Stimulated activated CD4-positive, alpha-beta T cell treated with anti-CD3 and anti-CD28 coated beads, Interleukin-2, amount 100 ng/mL, for 4 hours (primary cell): ENCODE data around the gene ATXN1L.
"Not testable (repeated sequence)": the region's sequence is repeated elsewhere in the genome, so short reads cannot be mapped to it uniquely, and the experiment has no call there.

Source experiments
- DNase-seq: peaks from one replicate; pipeline ENCODE4 v3.0.0-alpha.2; 2020; ENCODE audit warnings: low read depth

The ATXN1L gene

DNA sequence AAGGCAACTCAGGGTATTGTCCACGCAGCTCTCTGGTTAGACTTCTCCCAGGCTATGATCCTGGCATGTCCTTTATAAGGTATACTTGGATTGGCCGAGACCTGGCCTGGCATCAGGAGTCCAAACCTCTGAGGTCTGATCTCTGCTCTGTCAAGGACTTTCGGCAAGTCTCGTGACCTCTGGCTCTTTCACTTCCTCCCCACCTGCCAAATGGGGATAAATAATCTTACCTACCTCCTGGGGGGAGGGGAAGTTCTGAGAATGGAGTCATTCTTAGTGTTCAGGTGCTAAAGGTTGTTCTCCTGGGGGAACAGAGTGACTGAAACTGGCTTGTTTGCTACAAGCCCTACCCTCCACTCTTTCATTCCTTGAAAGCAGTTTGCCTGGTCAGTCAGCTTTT, 7.6 kb downstream of the ATXN1L start:
- no peak for DNase-seq

DNA sequence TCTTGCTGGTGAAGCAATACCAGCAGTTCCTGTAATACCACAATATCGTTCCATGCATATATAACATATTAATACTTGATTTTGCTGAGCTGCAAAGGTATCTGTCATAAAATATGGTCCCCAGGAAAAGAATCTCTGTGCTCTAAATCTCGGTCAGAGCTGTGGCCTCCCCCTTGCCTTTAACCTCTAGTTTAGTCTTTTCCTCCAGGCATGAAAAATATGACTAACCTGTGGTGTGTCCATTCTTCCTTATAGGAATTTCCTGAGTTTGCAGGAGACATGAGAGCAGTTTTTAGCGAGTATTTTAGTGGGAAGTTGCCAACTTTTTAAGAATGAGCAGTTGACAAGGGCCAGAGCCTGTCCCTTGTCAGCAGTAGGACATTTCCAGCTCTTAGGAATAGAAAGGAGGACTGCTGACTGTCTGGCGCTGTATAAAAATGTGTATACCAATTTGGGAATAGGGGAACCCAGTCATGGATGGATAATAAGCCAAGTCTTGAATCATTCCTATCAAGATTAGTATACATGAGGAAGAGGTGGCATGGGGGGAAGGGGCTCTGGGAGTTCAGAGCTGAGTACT, 8.7 kb downstream of the ATXN1L start:
- DNase-seq, result no peak

DNA sequence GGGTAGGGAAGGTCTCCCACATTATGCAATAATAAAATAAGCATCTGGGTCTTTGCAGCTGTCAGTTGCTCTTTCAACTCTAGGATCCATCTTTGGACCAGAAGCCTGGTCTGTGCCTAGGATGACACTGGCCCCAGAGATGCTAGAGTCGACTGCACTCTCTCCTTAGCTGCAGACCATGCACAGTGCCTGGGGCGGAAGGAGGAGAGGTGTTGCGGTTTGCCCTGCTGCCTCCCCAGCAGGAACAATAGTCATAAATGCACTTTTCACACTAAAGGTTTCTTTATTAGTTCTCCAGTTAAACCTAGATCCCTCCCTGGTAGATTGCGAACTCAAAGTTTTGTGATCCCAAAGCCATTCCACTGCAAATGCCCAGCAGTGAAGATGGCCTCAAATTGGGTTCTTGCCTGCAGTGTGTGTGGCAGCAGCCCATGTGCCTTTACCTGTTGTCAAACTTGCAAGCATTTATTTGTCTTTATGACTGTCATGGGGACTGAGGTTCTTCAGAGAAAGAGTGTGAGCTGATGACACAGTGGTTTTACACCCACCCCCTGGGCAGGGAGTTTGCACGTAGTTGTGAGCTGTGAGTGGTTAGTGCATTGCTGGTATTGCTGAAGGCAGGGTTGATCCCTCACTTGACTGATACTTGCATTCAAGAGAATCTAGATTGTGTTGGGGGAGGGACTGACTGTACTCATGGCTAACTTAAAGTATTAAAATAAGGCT, 10.3 kb downstream of the ATXN1L start:
- DNase-seq, result no peak

DNA sequence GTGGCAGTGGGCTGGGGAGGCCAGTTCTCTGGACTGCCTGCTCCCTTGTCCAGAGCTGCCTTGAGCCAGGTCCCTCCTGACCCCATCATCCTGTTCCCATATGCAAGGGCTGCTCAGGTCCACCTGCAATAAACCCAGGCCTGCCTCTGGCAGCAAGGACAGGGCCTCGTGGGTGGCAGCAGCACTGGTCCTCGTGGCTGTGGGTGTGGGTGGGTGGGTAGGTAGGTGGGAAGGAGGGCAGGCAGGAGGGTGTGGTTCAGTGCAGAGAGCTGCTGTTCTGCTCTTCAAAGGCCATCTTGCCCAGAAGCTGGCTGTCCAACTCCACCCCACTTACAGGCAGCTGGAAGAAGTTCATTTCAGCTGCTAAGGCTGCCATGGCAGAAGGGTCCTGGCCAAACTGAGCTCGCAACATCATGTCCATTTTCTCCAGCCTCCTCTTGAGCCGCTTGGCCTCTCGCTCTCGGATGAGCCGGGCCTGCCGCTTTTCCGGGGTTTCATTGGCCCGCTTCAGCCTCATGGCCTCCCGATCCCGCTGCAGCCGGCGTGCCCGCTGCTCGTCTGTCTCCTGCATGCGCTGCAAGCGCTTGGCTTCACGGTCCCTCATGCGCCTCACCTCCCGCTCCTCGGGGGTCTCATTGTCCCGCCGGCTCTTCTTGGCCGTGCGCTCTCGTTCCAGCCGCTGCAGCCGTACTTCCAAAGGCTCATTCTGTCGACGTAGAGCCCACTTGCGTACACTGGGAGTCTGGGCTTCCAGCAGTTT, 14.2 kb downstream of the ATXN1L start:
- no peak for DNase-seq

DNA sequence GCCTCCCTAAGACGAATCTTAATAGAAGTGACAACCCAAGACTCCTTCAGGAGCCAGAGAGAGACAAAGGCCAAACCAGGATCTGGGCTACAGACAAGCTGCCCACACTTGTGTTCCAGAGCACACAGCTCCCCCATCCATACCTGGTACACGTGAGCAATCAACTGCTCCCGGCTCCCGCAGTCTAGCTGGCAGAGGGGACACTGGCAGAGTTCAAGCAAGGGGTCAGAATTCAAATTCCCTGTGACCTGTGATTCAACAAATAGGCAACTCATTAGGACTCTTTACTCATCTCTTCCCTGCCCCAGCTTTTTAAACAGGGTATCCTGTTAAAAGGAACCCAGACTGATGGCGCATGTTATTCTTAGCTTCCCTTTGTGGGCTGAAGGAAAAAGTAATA, 18.2 kb downstream of the ATXN1L start:
- no peak for DNase-seq

DNA sequence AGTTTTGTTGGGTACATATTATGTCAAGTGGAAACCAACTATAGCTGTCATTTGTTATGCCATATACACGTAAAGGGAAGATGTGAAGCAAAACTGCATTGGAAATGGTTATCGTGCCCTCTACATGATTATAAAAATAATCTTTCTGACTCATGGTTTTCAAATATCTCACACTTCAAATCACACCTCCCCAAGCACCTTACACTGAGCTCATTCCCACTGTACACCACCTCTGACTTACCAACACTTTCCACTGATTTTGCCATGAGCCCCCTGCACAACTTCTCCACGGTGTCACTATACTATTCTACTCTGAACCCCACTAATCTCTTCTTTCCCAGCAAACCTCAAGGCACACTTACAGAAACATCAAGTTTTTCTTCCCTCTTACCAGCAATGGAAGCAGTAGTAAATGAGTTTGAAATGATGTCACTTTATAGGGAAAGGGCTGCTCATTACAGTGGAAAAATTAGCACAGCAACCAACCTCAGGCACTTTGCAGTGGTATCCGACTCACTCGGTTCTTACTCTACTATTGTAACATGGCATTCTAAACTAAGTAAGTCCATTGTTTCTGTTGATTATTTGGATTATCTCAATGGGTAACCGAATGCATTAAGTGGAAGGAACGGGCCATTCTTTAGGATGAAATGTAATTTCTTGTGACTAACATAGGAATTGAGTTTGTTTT, 19.5 kb downstream of the ATXN1L start:
- DNase-seq, result no peak

DNA sequence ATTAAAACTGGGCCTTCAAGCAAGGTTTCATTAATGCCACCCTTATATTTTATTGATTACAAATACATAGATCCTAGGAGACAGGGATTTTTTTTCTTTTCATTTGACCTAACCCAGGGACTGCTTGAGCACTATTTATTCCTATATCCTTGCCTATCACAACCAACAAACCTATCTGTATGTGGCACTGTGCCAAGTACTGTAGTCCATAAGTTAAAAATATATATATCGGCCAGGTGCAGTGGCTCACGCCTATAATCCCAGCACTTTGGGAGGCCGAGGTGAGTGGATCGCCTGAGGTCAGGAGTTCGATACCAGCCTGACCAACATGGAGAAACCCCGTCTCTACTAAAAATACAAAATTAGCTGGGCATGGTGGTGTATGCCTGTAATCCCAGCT, 21.4 kb downstream of the ATXN1L start:
- DNase-seq, result not testable (repeated sequence)

DNA sequence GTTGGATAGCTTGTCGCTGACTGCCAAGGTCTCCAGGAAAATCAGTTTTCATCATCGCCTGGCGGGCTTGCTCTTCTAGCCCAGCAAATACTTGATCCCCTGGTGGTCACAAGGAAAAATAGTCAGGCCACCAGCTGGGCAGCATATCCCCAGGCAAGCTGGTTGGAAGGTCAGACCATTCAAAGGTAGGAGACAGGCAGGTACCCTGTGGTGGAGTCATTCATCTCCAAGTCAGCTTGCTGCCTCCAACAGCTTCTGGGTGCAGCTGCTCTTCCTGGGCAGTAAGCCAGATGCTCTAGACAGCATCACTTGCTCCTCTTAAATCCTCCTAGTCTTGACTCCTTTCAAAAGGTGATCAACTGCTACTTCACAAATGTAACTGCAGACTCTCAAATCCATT, 22.2 kb downstream of the ATXN1L start:
- no peak for DNase-seq

DNA sequence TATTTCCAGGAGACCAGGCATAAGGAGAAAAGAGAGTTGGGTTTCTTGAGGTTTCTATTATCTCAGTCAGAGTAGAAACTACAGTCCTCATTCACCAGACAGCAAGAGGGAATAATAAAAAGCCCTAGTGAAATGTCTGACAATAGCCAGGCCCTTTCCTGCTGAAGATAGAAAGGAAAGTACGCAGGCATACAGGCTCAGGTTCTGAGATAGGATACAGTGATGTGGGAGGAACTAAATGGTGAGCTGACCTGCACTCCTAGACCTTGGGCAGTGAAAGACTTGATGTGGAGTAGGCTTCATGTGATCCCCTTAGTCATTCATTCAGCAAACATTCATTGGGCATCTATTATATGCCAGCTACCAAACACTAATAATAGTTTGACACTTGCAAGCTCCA, 23.3 kb downstream of the ATXN1L start:
- no peak for DNase-seq

DNA sequence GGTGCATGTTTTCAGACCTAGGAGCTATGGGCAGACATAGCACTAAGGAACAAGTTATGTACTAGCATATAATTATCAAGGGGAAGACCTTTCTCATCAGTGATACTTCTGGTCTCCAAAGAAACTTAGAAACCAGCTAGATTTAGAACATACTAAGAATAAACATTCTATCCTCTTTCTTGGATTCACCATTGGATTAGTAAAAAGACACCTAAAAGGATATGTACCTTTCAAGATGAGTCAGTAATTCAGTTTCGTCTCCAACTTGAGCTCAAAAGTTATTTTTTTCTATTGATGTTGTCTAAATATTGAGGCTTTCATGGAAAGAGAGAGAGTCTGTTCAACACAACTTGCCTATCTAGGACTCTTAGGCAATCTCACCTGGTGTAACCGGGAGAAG, 25.0 kb downstream of the ATXN1L start:
- DNase-seq, result no peak

DNA sequence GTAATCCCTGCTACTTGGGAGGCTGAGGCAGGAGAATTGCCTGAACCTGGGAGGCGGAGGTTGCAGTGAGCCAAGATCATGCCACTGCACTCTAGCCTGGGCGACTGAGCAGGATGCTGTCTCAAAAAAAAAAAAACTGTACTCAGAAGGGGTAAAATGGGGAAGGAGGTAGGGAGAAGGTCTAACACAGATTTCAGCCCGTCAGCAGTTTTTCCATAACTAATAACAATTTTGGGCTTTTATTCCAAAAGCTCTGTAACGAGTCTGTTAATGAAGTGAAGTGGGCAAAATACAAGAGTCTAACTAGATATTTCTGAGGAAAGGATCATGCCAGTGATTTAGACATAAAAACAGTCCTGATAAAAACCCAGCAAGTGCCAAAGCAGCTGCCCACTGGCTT, 27.4 kb downstream of the ATXN1L start:
- DNase-seq, result no peak

DNA sequence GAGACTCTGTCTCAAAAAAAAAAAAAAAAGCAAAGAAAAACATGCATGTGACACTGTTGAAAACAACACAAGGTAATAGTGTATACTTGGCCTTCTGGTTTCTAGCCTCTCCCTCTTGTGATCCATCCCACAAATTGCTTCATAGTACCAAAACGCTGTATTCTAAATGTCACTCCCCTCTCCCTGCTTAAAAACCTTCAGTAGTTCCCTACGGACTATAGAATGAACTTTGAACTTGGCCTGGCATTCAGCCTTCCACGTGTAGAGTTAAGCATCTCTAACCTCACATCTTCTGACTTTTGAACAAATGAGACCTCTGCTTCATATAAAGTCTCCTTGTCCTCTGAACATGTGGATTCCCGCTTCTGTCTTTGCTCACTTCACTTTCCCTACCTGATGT, 33.1 kb downstream of the ATXN1L start:
- no peak for DNase-seq

DNA sequence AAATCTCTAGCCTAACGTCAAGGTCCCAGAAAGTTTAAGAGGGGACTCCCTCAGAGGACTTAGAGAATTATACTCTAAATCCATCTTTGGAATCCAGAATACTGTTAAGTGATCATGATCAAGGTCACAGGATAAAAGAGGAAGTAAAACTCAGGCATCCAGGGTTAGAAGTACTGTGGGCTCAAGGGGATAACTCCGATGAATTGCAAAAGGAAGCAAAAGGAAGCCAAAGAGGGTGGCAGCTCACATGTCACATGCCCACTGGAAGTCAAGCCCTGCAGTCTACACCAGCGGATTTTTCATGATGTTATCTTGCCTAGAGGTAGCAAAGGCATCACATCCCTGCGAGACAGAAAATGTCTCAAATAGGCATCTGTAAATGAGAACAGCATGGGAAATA, 34.4 kb downstream of the ATXN1L start:
- DNase-seq, result no peak

DNA sequence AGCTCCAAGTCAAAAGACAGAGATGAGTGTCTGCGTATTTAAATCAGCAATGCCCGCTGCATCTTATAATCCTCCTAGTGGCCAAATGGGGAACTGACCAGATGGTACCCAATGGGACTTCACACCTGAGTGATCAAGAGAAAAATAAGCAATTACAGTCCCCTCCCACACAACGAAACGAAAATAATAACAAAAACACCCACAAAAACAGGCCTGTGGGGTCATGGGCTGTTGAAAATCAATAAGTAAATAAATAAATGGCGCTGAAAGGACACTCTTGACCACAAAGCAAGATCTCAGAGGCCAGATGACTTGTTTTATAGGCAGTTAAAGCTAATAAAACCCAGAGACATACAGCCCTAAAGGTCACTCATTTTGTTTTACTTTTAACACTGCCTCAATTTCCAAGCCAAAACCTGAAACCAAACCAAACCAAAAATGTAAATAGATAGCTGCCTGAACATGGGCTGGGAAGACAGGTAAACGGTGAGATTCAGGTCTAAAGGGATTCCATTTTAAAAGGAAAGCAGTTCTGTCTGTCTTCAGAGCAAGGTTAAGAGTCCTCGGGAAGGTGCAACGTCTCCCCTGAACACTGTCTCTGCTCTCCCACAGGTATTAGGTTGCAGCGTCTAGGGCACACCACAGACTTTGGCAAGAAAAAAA, 36.9 kb downstream of the ATXN1L start:
- DNase-seq, result peak; percentile 72

DNA sequence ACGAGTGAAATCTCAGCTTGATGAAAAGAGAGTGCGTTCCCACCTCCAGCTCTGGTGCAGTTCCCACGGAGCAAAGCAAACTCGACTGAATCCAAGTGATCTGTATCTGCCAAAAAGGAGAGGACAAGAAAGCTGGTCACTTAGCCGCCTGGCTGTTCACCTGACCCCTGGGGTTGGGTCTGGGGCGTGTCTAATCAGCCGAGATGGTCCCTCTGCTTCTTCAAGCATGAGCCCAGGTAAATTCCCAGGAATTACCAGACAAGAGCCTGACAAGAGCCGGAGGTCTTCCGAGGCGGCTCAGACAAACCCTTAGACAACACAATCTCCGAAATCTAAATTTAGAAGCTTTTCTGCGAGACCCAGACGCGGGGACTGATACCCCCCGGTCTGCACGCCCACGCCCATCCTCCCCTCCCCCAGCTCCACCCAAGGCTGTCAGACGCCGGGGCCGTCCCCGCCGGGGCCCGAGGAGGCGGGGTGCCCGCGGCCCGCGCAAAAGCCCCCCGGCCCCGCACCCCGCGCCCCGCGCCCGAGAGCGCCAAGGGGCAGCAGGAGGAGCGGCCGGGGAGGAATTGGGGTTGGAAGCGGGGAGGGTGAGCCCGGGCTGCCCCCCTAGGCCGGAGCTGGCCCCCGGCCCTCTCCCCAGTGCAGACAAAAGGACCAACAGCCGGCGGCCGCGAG, 37.5 kb downstream of the ATXN1L start:
- peak; percentile 61 for DNase-seq

DNA sequence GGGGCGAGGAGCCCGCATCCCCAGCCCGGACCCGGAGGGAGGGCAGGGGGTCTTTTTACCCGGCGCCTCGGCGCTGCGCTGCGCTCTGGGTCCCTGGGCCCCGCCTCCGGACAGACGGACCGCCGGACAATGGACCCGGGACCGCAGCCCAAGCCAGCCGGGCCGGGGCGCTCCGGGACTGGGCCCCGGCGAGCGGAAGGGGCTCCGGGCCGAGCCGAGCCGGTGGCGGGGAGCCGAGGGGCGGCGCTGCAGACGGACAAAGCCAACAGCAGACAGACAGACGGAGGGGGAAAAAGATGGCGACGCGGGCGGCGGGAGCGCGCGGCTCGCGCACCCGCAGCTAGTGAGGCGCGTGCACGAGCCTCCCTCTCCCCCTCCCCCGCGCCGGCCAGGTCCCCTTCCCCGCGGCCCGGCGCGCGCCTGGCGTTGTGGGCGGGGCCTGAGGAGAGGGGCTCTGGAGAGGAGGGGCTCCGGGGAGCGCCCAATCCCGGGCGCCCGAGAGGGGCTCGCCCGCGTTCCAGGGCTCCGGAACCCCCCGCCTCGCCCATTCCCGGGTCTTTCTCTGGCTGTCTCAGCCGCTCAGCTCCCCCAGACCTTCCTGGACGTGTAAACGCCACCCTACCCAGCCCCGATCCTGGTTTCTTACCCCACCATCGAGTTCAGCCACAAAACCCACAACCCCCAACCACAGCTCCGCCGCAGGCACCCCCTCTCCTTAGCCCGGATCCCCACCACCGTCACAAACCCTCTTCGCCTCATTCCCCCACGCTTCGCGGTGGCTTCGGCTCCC, 38.3 kb downstream of the ATXN1L start, which contains the start of gene ZNF821:
ZNF821 (minus strand) TSS at position 334 of the 790 bp plus-strand sequence. CDS start 4,236 bp downstream, outside the sequence.
- DNase-seq, result peak; percentile 55

DNA sequence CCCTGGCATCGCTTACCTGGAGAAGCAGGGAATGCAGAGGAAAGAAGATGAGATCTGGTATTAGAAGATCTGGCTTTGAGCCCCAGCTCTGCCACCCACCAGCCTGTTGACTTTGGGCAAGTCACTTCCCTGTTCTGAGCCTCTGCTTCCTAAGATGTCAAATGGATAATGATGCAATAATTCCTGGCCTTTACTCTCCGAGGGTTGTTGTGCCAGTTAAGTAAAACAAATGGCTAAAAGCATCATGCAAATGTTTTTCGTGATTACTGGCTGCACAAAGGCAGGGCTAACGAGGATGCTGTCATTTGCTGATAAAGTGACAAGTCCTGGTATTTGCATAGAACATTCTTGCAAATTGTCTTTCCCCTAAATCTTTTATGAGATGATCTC, 39.5 kb downstream of the ATXN1L start:
- DNase-seq, result no peak

DNA sequence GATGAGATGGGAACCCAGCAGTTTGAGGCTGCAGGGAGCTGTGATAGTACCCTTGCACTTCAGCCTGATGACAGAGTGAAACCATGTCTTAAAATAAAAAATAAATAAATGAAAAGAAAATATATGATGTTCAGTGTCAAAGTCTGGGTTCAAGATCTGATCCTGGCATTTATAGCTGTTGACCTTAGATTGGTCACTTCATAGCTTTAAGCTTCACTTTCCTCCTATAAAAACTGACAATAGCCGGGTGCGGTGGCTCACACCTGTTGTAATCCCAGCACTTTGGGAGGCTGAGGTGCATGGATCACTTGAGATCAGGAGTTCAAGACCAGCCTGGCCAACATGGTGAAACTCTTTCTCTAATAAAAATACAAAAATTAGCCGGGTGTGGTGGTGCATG, 43.4 kb downstream of the ATXN1L start:
- DNase-seq, result no peak

DNA sequence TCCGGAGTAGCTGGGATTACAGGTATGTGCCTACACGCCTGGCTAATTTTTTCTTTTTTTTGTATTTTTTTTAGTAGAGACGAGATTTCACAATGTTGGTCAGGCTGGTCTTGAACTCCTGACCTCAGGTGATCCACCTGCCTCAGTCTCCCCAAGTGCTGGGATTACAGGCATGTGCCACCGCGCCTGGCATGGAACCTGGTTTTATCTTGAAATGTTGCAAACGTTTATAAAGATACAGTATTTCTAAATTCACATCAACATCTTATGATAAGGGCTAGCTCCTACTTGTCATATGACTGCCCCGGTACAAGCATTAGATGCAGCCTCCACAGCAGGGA, 48.1 kb downstream of the ATXN1L start:
- no peak for DNase-seq

DNA sequence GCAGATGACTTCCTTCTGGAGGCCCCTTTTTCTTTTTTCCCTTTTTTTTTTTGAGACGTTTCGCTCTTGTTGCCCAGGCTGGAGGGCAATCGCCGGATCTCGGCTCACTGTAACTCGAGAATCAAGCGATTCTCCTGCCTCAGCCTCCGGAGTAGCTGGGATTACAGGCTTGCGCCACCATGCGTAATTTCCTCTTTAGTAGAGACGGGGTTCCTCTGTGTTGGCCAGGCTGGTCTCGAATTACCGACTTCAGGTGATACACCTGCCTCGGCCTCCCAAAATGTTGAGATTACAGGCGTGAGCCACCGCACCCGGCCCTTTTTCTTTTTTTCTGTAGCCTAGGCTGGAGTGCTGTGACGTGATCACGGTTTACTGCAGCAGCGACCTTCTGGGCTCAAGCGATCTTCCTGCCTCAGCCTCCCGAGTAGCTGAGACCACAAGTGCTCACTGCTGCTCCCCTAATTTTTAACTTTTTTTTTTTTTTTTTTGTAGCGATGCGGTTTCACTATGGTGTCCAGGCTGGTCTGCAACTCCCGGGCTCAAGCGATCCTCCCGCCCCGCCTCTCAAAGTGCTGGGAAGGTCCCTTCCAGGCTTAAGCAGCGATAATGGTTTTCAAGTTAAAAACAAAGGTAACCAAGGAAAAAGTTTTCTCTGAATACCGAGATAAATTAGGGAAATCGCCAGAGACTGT, 48.6 kb downstream of the ATXN1L start:
- peak; percentile 10 for DNase-seq
